ENCODE data around the gene WBP4.
"Not testable (repeated sequence)": the region's sequence is repeated elsewhere in the genome, so short reads cannot be mapped to it uniquely, and the experiment has no call there.

Gene WBP4

GRCh38 chr13:41075034-41075433 is 13.7 kb downstream of the WBP4 start:
- DNase-seq (ENCODE audit: low read depth, low spot score): no peak
- no peak overlapping the region for H3K27ac ChIP-seq

DNA sequence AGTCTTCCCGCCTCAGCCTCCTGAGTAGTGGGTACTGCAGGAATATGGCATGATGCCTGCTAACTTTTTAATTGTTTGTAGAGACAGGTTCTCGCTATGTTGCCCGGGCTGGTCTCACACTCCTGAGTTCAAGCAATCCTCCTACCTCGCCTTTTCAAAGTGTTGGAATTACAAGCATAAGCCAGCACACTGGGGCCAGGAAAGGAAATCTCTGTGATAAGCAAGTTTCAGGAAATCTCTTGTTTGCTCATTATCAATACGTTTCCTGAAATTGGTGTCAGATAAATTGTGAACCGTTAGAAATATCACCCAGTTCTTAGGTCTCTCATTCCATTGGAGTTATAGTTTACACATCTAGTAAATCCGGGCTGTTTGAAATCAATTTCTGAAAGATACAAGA is 14.2 kb downstream of the WBP4 start:
- no peak overlapping the region for H3K27ac ChIP-seq

GRCh38 chr13:41077475-41077874 is 16.2 kb downstream of the WBP4 start:
- no peak for DNase-seq (ENCODE audit: low read depth, low spot score)
- no peak overlapping the region for H3K27ac ChIP-seq

More for the DNA sequence above, 14.2 kb downstream of the WBP4 start:
- DNase-seq (ENCODE audit: low read depth, low spot score): no peak

DNA sequence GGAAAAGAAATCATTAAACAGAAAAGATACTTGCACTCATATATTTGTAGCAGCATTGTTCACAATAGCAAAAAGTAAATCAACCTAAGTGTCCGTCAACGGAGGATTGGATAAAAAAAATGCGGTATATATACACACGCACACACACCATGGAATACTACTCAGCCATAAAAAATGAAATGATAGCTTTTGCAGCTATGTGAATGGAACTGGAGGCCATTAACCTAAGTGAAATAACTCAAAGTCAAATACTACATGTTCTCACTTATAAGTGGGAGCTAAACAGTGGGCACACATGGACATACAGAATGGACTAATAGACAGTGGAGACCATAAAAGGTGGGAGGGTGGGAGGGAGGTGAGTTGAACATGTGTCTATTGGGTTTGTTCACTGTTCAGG is 18.4 kb downstream of the WBP4 start:
- DNase-seq (ENCODE audit: low read depth, low spot score): no peak
- H3K27ac ChIP-seq: no peak overlapping the region

DNA sequence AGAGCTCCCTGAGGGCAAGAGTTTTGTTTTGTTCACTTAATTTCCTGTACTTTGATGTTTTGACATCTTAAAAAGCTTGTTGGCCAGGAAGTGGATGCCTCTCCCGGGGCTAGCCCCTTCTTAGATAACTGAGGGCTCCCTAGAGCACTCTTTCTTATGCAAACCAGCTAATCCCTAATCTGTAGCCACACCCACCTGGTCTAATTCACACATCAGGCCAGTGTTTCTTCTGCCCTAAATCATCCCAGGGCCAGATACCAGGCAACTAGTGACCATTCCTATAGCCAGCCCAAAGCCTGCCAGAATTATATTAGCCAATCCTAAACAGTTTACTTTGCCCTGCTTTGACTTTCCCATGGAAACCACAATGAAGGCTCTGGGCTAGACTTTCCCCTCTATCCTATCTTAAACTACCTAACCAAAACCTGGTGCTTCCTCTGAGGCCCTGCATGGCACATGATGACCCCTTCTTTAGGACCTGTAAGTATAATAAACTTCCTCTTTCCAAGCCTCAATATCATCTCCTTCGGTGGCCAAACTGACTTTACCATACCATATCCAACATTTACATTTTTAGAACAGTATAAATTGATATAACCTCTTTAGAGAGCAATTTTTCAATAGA is 24.8 kb downstream of the WBP4 start:
- no peak for DNase-seq (ENCODE audit: low read depth, low spot score)
- no peak overlapping the region for H3K27ac ChIP-seq

DNA sequence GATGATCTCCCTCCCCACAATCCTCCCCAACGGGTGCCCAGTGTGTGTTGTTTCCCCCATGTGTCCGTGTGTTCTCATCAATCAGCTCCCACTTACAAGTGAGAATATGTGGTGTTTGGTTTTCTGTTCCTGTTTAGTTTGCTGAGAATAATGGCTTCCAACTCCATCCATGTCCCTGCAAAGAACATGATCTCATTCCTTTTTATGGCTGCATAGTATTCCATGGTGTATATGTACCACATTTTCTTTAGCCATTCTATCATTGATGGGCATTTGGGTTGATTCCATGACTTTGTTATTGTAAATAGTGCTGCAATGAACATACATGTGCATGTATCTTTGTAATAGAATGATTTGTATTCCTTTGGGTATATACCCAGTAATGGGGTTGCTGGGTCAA is 34.4 kb downstream of the WBP4 start:
- not testable (repeated sequence) for DNase-seq (ENCODE audit: low read depth, low spot score); H3K27ac ChIP-seq

DNA sequence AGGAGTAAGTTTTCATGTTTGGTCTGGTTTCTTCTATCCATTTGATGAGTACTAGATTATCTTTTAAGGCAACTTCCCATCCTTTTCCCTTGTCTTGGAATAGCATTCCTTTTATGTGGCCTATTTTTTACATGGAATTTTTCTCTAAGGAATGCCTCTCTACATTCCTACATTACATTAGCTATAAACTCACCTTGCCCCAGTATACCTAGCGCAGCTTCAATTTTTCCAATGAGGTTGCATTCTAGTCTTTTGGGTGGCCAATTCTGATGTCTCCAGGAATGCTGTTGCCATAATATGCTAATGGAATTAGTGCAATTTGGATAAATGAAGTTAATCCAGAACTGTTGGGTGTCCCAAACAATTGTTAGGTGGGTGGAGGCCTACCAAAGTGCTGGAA is 37.5 kb downstream of the WBP4 start:
- DNase-seq (ENCODE audit: low read depth, low spot score): no peak
- no peak overlapping the region for H3K27ac ChIP-seq

DNA sequence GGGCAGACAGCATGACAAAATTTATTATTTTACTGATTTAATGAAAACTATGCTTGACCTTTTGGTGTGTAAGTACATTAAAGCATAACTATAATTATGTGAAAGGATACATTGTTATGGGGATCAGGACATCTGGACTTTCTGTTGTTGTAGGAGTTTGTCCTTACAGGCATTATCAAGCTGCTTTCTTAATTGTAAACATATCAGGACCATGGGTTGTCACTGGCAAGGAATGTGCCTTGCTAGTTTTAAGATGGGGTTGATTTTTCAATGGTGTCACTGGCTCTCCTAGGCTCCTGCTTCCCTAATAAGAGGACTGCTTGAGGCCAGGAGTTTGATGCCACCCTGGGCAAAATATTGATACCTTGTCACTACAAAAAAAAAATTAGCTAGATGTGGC is 38.7 kb downstream of the WBP4 start:
- H3K27ac ChIP-seq: no peak overlapping the region
- DNase-seq (ENCODE audit: low read depth, low spot score): no peak

GRCh38 chr13:41107104-41107571 is 45.8 kb downstream of the WBP4 start:
- no peak overlapping the region for H3K27ac ChIP-seq
- DNase-seq (ENCODE audit: low read depth, low spot score): no peak

DNA sequence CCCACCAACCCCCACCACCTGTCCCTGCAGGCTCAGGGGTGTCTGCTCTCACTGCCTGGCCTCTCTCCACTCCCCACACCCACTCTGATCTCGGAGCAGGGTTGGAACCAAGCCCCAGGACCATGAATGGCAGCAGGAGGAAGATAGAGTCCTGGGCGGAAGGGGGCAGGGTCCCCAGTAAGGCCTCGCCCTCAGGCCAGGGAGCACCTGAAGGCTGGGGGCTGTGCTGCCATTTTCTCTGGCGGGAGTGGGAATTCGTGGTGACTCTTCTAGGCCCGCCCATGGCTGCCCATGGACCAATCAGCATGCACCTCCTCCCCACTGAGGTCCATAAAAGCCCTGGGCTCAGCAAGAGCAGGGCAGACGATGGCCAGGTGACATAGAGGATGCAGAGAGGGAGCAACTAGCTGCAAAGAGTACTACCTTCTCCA is 46.3 kb downstream of the WBP4 start:
- DNase-seq (ENCODE audit: low read depth, low spot score): no peak
- no peak overlapping the region for H3K27ac ChIP-seq

- H3K27ac ChIP-seq: no peak overlapping the region
- no peak for DNase-seq (ENCODE audit: low read depth, low spot score)
Observed at GRCh38 chr13:41111454-41111853, 50.1 kb downstream of the WBP4 start.

- no peak for DNase-seq (ENCODE audit: low read depth, low spot score)
- H3K27ac ChIP-seq: no peak overlapping the region
Observed at GRCh38 chr13:41117869-41118268, 56.6 kb downstream of the WBP4 start.

- no peak for DNase-seq (ENCODE audit: low read depth, low spot score)
- no peak overlapping the region for H3K27ac ChIP-seq
Observed at GRCh38 chr13:41122838-41123237, 61.5 kb downstream of the WBP4 start.

DNA sequence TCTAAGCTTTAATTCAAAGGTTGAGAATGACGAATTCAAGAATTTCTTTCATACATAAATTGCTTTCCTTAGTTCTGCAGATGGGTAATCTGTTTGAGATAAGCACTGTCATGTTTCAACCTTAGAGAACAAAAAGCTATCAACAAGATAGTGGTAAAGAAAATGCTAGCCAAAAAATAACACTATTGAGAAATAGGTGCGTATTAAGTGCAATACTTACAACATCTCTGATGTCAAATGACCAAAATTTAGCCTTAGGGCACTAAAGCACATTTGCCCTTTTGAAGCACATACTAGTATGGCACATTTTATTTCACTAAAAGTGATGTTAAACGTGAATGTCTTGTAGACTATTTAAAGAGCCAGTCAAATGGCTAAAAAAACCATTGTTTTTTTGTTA is 66.4 kb downstream of the WBP4 start:
- no peak overlapping the region for H3K27ac ChIP-seq
- no peak for DNase-seq (ENCODE audit: low read depth, low spot score)

- H3K27ac ChIP-seq: no peak overlapping the region
- no peak for DNase-seq (ENCODE audit: low read depth, low spot score)
Observed at GRCh38 chr13:41130356-41130755, 69.0 kb downstream of the WBP4 start.

GRCh38 chr13:41131189-41131588 is 69.9 kb downstream of the WBP4 start:
- not testable (repeated sequence) for DNase-seq (ENCODE audit: low read depth, low spot score); H3K27ac ChIP-seq

- not testable (repeated sequence) for DNase-seq (ENCODE audit: low read depth, low spot score)
- H3K27ac ChIP-seq: peak overlapping the region; percentile 46
Observed at GRCh38 chr13:41131660-41132511, 70.6 kb downstream of the WBP4 start.

GRCh38 chr13:41132512-41133152 is 71.3 kb downstream of the WBP4 start, which contains the start of gene KBTBD6:
Gene KBTBD6 (minus strand): TSS chr13:41132802. CDS start chr13:41132511, 291 bp downstream.
- peak within 1 kb of the TSS; percentile 46 for H3K27ac ChIP-seq
- peak; percentile 96 for DNase-seq (ENCODE audit: low read depth, low spot score)

Data from epithelial cell of prostate (primary cell).